ENCODE results near the gene ZNF691.
"Not testable (repeated sequence)": the region's sequence is repeated elsewhere in the genome, so short reads cannot be mapped to it uniquely, and the experiment has no call there.

Gene ZNF691

GRCh38 chr1:42833981-42834380 lies 12.4 kb upstream of the ZNF691 start:
- DNase-seq: no peak

- DNase-seq: no peak
Observed at GRCh38 chr1:42834803-42835202, 11.6 kb upstream of the ZNF691 start.

- no peak for DNase-seq
Observed at GRCh38 chr1:42835422-42835821, 11.0 kb upstream of the ZNF691 start.

GRCh38 chr1:42837709-42838108 lies 8.7 kb upstream of the ZNF691 start:
- no peak for DNase-seq

GRCh38 chr1:42838482-42839190 lies 7.8 kb upstream of the ZNF691 start:
- DNase-seq: no peak

- no peak for DNase-seq
Observed at GRCh38 chr1:42841010-42841409, 5.4 kb upstream of the ZNF691 start.

GRCh38 chr1:42841440-42842147 lies 4.8 kb upstream of the ZNF691 start:
- DNase-seq: no peak

- no peak for DNase-seq
Observed at GRCh38 chr1:42844592-42845140, 1.7 kb upstream of the ZNF691 start.

- DNase-seq: no peak
Observed at GRCh38 chr1:42845193-42845592, 1.2 kb upstream of the ZNF691 start.

GRCh38 chr1:42845866-42846256 lies 552 bp upstream of the ZNF691 start:
- DNase-seq: no peak

- no peak for DNase-seq
Observed at GRCh38 chr1:42847111-42847595, 740 bp downstream of the ZNF691 start.

- DNase-seq: no peak
Observed at GRCh38 chr1:42847721-42848460, 1.5 kb downstream of the ZNF691 start.

GRCh38 chr1:42848823-42849537 lies 2.6 kb downstream of the ZNF691 start:
- DNase-seq: no peak

GRCh38 chr1:42849944-42850343 lies 3.5 kb downstream of the ZNF691 start:
- DNase-seq: no peak

GRCh38 chr1:42851420-42851819 lies 5.0 kb downstream of the ZNF691 start:
- no peak for DNase-seq

- no peak for DNase-seq
Observed at GRCh38 chr1:42851960-42852607, 5.7 kb downstream of the ZNF691 start.

- DNase-seq: no peak
Observed at GRCh38 chr1:42852608-42852980, 6.2 kb downstream of the ZNF691 start.

GRCh38 chr1:42853116-42853884 lies 6.9 kb downstream of the ZNF691 start:
- DNase-seq: no peak

- DNase-seq: not testable (repeated sequence)
Observed at GRCh38 chr1:42856554-42856953, 10.1 kb downstream of the ZNF691 start.

- DNase-seq: not testable (repeated sequence)
Observed at GRCh38 chr1:42859366-42859765, 13.0 kb downstream of the ZNF691 start.

GRCh38 chr1:42860339-42861013 lies 14.1 kb downstream of the ZNF691 start:
- no peak for DNase-seq
